Fibroblast of lung (primary cell): ENCODE measurements around the gene TMEM175. TPM values are rescaled to one million over a fixed set of nuclear protein-coding genes. Genes with fewer than 3 reads are reported as not detected.

Source experiments
- DNase-seq, 2 donors: peaks; one replicate each; pipeline versions ENCODE4 v3.0.0 to v3.0.0-alpha.2; 2010; ENCODE audit warnings: low read depth in 2 of 2
- H2AFZ ChIP-seq: 2 replicates; pipeline ENCODE4 v1.5.1; 2012; ENCODE audit warnings: low read length, control low read depth, inconsistent platforms
- H3K27ac ChIP-seq: 2 replicates; pipeline ENCODE4 v1.5.1; 2011; ENCODE audit warnings: low read length, control low read depth; ENCODE audit not compliant: insufficient read depth
- H3K27me3 ChIP-seq: 2 replicates; pipeline ENCODE4 v1.5.1; 2011; ENCODE audit warnings: mild to moderate bottlenecking, low read length; ENCODE audit not compliant: control insufficient read depth, insufficient read depth
- H3K36me3 ChIP-seq: 2 replicates; pipeline ENCODE4 v1.5.1; 2011; ENCODE audit warnings: low read length; ENCODE audit not compliant: control insufficient read depth, insufficient read depth
- H3K4me1 ChIP-seq: 2 replicates; pipeline ENCODE4 v1.5.1; 2011; ENCODE audit warnings: low read length; ENCODE audit not compliant: control insufficient read depth, insufficient read depth; ENCODE audit errors: extremely low read depth
- H3K4me2 ChIP-seq: 2 replicates; pipeline ENCODE4 v1.5.1; 2011; ENCODE audit warnings: low read length, control low read depth; ENCODE audit not compliant: insufficient read depth; ENCODE audit errors: extremely low read depth
- H3K4me3 ChIP-seq, 4 experiments: fragments of 200-600 bp in 1 of 4; sonication (generic) in 1 of 4; replicated peaks in 1 of 4; 2 replicates each; pipeline ENCODE4 v1.5.1; 2011 to 2016; ENCODE audit warnings: low read length in 4 of 4, low read depth in 3 of 4, mild to moderate bottlenecking in 3 of 4, control low read depth in 2 of 4, inconsistent platforms in 1 of 4, mixed read lengths in 1 of 4; ENCODE audit not compliant: insufficient read depth in 1 of 4; ENCODE audit errors: control extremely low read depth in 1 of 4
- H3K79me2 ChIP-seq: 2 replicates; pipeline ENCODE4 v1.5.1; 2012; ENCODE audit warnings: mild to moderate bottlenecking, low read length, inconsistent platforms; ENCODE audit not compliant: control insufficient read depth, insufficient read depth
- H3K9ac ChIP-seq: 2 replicates; pipeline ENCODE4 v1.5.1; 2011; ENCODE audit warnings: mild to moderate bottlenecking, low read length, control low read depth; ENCODE audit not compliant: insufficient read depth
- H3K9me3 ChIP-seq: 2 replicates; pipeline ENCODE4 v1.5.1; 2012; ENCODE audit warnings: low read depth, low read length; ENCODE audit not compliant: control insufficient read depth, insufficient read depth
- H4K20me1 ChIP-seq: 2 replicates; pipeline ENCODE4 v1.5.1; 2011; ENCODE audit warnings: low read length; ENCODE audit not compliant: control insufficient read depth, insufficient read depth; ENCODE audit errors: extremely low read depth
- EZH2 ChIP-seq: IDR thresholded peaks from 2 replicates; pipeline ENCODE4 v1.5.1; 2012; ENCODE audit warnings: low read length, control low read depth, mild to moderate bottlenecking; ENCODE audit errors: missing control alignments
- polyA plus RNA-seq, 2 donors: library from polyadenylated mRNA; depleted of rRNA in 1 of 2; stranded (reverse) in 1 of 2; unstranded in 1 of 2; fragments of >200 nt; gene quantifications; 2 replicates each; pipeline ENCODE4 v1.2.1, GENCODE V29; 2011 to 2012; ENCODE audit warnings: missing spikeins in 1 of 2
- total RNA-seq: library from RNA; depleted of rRNA; stranded (reverse); fragments of >200 nt; gene quantifications from 2 replicates; pipeline ENCODE4 v1.2.1, GENCODE V29; 2014
- TF ChIP-seq, protein P1 (sequence below), 2 donors: IDR thresholded peaks in 1 of 2; conservative IDR thresholded peaks in 1 of 2; 1 replicate in 1 of 2; 2 replicates in 1 of 2; pipeline ENCODE4 v1.5.1; 2011 to 2012; ENCODE audit warnings: low read length in 2 of 2, control low read depth in 1 of 2, inconsistent platforms in 1 of 2, low read depth in 1 of 2, mild to moderate bottlenecking in 1 of 2

The TMEM175 gene
- total and polyA plus RNA-seq, 2 donors (not counting 1 experiment from before 2014, with no cell fraction given) = 16.3 to 23.9 TPM

DNA sequence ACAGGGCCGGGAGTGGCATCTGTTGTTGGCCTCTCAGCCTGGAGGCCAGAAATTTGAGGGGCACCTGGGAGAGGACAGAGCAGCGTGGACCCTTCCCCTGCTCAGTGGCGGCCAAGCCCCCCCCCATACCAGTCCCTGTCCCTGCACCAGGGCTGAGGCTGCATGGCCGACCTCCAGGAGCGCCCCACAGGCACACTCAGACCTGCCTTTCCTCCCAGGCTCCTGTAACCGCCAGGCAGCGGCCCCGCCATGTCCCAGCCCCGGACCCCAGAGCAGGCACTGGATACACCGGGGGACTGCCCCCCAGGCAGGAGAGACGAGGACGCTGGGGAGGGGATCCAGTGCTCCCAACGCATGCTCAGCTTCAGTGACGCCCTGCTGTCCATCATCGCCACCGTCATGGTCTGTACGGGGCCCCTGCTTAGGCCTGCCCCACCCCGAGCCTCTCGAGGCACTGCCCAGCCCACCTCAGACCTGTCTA lies 15.3 kb downstream of the TMEM175 start:
- no peaks in the 10 kb centered on the region for H3K36me3 ChIP-seq
- H3K9ac ChIP-seq = no peak overlapping the region
- no peaks in the 10 kb centered on the region for H4K20me1 ChIP-seq
- H3K27me3 ChIP-seq = no peaks in the 10 kb centered on the region
- H2AFZ ChIP-seq = no peak overlapping the region
- TF ChIP-seq EZH2 = no peak
- TF ChIP-seq, protein P1, sequence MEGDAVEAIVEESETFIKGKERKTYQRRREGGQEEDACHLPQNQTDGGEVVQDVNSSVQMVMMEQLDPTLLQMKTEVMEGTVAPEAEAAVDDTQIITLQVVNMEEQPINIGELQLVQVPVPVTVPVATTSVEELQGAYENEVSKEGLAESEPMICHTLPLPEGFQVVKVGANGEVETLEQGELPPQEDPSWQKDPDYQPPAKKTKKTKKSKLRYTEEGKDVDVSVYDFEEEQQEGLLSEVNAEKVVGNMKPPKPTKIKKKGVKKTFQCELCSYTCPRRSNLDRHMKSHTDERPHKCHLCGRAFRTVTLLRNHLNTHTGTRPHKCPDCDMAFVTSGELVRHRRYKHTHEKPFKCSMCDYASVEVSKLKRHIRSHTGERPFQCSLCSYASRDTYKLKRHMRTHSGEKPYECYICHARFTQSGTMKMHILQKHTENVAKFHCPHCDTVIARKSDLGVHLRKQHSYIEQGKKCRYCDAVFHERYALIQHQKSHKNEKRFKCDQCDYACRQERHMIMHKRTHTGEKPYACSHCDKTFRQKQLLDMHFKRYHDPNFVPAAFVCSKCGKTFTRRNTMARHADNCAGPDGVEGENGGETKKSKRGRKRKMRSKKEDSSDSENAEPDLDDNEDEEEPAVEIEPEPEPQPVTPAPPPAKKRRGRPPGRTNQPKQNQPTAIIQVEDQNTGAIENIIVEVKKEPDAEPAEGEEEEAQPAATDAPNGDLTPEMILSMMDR (conservative IDR thresholded peaks at IDR 0.05 in 1 of 2, IDR thresholded peaks at IDR 0.05 in 1 of 2; ENCODE audit: low read depth in 1 of 2, low read length in 2 of 2) = no peak
- no peak overlapping the region for H3K27ac ChIP-seq
- DNase-seq = no peak
- no peaks in the 10 kb centered on the region for H3K79me2 ChIP-seq
- H3K4me3 ChIP-seq = no peak overlapping the region
- H3K9me3 ChIP-seq = no peaks in the 10 kb centered on the region
- no peak overlapping the region for H3K4me2 ChIP-seq
- H3K4me1 ChIP-seq = no peaks in the 10 kb centered on the region

DNA sequence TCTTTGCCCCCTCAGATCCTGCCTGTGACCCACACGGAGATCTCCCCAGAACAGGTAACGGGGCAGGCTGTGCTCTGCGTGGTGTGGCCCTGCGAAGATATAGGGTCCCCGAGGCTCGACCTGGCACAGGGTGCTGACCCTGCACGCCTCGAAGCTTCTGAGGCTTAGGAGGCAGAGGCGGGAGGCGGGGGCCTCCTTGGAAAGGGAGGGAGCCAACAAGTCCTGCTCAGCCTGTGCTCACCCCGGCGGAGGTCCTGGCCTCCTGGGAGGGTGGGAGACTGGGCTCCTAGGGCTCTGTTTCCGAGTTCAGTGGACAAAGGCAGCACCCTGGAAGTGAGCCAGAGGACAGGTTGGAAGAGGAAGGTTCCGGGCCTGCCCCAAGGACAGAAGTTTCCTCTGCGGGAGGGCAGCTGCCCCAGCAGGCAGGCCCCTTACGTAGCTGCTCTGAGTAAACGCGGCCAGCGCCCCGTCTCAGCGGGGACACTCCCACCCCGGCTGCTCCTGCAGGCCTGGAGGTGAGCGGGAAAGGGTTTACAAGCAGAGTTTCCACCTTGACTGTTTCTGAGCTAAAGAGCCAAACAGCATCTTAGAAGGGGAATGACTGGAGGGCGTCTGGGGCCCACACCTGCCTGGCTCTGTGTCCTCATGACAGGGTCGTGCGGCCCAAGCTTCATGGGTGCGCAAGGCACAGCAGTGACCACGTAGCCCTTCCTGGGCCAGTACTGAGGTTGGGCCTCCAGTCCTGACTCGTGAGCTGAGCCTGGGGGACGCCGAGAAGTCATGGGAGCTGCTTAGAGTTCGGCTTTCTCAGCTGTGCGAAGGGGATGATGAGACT lies 16.1 kb downstream of the TMEM175 start:
- no peaks in the 10 kb centered on the region for H3K27me3 ChIP-seq
- H2AFZ ChIP-seq = no peak overlapping the region
- H3K4me1 ChIP-seq = no peaks in the 10 kb centered on the region
- no peaks in the 10 kb centered on the region for H3K36me3 ChIP-seq
- H3K4me3 ChIP-seq = no peak overlapping the region
- H3K9ac ChIP-seq = no peak overlapping the region
- TF ChIP-seq, protein P1 (conservative IDR thresholded peaks at IDR 0.05 in 1 of 2, IDR thresholded peaks at IDR 0.05 in 1 of 2; ENCODE audit: low read depth in 1 of 2, low read length in 2 of 2) = no peak
- TF ChIP-seq EZH2 = no peak
- H3K27ac ChIP-seq = no peak overlapping the region
- no peak overlapping the region for H3K4me2 ChIP-seq
- no peaks in the 10 kb centered on the region for H3K9me3 ChIP-seq
- no peaks in the 10 kb centered on the region for H4K20me1 ChIP-seq
- no peaks in the 10 kb centered on the region for H3K79me2 ChIP-seq
- no peak for DNase-seq

DNA sequence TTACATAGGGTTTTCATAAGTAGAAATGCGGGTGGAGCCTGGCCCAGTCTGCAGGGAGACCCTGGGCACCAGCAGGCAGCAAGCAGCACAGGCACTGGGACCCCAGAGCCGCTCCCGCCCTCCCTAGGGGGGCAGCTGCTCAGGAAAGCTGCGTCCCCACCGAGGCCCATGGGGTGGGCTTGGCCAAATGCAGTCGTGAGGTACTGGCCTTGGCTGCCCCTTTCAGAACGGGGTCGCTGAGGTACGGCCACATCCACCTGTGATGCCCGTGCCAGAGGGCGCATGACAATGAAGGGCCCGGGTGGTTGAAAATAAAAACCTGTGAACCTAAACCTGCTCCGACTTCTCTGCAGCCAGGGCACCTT lies 16.7 kb downstream of the TMEM175 start:
- Histone ChIP-seq H3K27me3 (no peaks in the 10 kb centered on the region), H3K79me2 (no peaks in the 10 kb centered on the region), H3K27ac (no peak overlapping the region), H3K4me1 (no peaks in the 10 kb centered on the region), H3K36me3 (no peaks in the 10 kb centered on the region), H3K4me2 (no peak overlapping the region), H4K20me1 (no peaks in the 10 kb centered on the region), H3K9ac (no peak overlapping the region), H3K9me3 (no peaks in the 10 kb centered on the region), H2AFZ (no peak overlapping the region), H3K4me3 (no peak overlapping the region)
- no peak for DNase-seq
- no peak for TF ChIP-seq EZH2
- TF ChIP-seq, protein P1 (conservative IDR thresholded peaks at IDR 0.05 in 1 of 2, IDR thresholded peaks at IDR 0.05 in 1 of 2; ENCODE audit: low read depth in 1 of 2, low read length in 2 of 2) = no peak
